GM21717 (cell line): ENCODE measurements around the gene AUNIP.

ENCODE experiments used
- ATAC-seq: cut with Tn5 transposase; IDR thresholded peaks from one replicate; pipeline ENCODE4 v1.9.1; 2021; ENCODE audit warnings: mild to moderate bottlenecking, moderate library complexity; ENCODE audit not compliant: unreplicated experiment

AUNIP gene

DNA sequence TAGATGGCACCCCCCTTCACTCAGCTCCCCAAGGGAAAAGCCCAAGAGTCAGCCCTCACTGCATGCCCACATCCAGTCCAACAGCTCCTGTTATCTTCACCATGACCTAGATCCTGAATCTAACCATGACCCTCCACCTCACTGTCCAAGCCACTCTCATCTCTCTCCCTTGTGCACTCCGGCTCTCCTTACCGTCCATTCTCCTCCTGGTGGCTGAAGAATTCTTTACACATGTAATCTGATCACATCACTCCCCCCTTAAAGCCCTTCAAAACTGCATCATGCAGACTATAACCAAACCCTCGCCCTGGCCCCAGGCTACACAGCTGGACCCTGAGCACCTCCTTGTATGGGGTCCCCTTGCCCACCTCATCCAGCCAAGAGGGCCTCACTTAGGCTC, 30.2 kb upstream of the AUNIP start:
- no peak for ATAC-seq

DNA sequence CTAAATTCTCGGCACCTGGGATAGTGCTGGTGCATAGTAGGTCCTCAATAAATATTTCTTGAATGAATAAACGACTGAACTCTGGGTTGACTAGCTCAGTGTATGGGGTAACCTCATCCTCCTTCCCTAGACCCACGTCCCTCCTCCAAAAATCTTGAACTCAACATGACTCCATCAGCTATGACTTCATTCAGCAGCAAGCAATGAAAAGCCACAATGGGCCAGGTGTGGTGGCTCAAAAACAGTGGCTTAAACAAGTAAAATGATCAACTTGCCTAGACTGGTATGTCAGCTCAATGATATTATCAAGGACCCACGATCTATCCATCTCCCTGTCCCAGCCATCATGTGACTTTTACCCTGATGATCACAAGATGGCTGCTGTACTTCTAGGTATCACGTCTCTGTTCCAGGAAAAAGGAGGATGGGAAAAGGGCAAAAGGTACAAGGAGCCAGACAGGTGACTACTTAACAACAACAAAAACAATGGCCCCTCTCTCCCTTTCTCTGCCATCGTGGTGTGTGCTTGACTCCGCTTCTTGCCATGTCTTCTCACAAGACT, 29.2 kb upstream of the AUNIP start:
- ATAC-seq = no peak

DNA sequence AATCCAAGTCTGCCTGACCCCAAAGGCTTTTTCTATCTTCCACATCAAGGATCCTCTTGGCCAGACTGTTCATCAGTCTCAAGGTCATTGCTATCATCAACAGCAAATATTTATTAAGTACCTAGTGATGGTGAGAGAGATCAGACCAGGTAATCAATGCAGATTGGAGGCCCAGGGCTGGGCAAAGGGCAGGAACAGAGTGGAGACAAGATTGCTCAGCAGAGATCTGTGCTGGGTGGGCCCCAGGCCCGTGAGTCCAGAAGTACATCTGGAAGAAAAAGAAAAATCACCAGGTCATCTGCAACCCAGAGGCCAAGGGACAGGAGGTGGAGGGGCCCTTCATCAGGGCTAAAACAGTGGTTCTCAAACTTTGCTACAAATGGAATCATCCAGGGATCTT, 26.3 kb upstream of the AUNIP start:
- no peak for ATAC-seq

DNA sequence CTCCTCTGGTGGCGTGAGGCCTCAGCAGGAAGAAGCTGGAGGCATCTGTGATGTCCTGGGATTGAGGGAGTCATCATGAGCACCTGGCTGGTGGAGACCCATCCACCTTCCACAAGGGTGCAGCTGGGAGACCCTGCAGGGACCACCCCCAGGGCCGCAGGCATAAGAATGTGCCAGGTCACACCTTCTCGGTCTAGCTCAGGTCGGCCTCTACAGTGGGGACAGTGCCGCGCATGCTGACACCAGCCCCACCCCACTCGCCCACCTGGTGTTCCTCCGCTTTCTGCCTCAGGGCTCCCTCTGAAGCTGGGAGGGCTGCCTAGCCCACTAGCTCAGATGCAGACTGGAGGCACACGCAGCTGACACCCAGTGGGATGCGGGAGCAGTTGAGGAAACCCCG, 22.0 kb upstream of the AUNIP start:
- ATAC-seq = no peak

DNA sequence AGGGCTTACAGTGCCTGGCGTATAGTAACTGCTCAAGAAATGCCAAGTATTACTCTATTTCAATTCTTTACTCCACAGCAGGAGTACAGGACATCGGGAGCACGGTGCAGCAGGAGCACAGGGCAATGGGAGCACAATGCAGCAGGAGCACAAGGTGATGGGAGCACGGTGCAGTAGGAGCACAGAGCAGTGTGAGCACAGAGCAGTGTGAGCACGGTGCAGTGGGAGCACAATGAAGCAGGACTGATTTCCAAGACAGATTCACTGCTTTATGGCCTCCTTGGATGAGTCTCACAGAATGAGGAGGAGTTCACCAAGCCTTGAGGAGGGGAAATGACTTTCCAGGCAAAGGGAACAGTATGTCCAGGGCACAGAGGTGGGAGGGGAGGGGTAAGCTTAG, 21.3 kb upstream of the AUNIP start:
- no peak for ATAC-seq

DNA sequence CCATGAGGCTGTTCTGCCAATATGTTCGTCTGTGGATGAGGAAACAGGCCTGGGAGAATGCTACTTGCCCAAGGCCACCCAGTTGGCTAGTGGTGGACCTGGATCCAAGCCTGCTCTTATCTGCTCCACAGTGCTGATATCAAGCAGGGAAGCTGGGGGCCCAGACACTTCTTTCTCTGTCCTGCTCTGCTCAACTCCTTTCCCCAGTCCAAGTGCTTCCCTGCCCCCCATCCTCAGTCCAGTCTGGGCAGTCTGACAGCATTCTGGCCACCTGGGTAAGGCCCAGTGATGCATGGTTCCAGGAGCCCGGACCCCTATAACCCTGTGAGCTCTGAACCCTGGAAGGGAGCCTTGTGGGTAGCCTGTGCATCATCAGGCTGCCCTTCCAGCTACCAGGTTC, 20.4 kb upstream of the AUNIP start:
- ATAC-seq = no peak

DNA sequence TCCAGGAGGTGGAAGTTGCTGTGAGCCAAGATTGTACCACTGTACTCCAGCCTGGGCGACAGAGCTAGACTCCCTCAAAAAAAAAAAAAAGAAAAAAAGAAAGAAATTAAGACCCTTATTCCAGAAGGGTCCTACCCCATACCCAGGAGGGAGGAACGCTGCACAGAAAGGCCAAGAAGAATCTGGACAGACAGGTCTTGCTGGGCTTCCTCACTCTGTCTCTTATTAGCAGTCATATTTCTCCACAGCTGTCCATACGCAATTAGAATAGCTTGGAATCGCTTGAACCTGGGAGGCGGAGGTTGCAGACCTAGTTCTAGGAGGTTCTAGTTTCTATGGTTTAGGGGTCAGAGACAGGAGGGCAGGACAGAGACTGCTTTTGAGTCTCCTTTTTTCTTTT, 19.4 kb upstream of the AUNIP start:
- no peak for ATAC-seq

DNA sequence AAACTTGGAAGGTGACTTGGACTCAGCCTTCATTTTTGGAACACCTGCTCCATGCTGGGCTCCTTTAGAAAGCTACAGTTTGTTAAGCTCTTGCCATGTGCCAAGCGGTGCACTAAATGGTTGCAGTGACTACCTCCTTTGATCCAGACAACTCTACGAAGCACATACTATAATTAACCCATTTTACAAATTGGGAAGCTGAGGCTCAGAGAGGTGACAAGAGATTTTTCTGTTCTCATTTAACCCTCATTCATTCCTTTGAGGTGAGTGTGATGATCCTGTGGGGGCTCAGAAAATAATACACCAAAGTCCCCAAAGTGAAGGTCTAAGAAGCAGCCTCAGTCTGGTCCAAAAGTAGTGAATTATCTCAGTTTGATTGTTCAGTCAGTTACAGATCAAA, 17.9 kb upstream of the AUNIP start:
- ATAC-seq = no peak

DNA sequence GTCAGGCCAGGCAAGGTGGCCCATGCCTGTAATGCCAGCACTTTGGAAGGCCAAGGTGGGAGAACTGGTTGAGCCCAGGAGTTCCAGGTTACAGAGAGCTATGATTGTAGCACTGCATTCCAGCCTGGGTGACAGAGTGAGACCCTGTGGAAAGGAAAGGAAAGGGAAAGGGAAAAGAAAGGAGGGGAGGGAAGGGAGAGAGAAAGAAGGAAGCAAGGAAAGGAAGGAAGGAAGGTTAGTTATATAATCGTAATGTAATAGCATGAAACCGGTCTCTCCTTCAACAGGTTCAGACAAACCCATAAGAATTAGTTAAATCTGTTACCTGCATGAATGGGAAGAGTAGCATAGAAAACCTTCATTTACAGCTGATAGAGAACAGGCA, 17.4 kb upstream of the AUNIP start:
- ATAC-seq = no peak

DNA sequence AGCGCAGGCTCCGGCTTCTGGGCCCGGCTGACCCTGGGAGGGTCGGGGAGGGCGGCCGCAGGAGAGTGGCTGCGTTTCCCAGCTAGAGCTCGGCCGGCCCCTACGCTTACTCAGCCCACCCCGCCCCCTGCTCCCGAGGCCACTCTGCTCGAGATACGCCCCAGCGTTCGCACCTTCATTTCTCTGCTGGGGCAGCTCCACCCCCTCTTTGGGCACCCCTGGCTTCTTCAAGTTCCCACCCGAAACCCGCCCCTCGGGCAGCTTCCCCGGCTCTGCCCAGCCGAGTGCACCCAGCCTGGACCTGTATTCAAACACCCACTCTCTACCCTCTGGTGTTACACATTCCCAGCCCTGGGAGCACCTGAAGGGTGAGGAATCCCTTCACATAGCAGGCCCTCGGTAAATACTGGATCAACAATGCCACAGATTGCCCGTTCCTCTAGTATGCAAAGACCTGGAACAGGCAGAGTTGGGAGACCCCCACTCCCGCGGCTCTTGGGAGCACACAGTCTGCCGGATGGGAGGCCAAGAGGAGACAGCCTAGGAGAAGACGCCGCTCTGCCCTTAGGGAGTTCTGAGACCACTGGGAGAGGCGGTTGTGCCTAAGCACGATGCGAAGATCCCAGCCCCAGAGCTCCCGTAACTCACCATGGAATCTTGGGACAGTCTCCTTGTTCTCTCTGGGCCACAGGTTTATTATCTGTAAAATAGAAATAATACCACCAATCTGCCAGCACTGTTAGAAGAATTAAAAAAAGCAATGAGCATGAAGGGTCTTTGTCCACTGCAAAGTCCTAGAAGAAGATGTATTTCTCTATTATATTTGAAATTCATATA, 16.8 kb upstream of the AUNIP start:
- ATAC-seq = no peak

DNA sequence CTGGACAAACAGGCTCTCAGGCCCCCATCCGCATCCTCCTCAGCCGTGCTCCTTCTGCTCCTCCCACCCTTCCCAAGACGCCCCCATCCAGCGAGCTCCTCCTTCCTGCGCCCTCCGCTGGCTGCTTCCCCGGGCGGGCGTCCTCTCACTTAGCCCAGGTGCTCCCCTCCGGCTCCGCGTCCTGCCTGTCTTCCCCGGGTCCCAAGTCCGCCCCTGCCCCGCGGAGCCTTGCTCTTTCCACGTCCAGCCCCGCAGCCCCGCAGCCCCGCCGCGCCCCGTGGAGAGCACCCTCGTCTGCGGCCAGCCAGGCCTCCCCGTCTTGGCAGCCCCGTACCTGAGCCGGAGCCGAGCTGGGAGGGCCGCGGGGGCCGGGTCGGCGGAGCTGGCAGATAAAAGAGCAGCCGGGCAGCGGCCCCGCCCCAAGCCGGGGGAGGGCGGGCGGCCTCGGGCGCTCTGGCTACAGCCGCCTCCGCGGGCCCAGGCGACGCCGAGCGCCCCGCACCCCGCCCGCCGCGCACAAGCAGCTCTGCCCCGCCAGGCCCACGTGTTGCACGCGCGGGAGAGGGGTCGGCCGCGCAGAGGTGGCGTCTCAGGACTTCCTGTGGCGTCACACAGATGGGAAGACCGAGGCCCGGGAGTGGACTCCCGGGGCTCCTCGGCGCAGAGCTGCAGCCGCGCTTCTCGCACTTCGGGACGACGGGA, 16.0 kb upstream of the AUNIP start, which contains the start of gene PAQR7:
Gene PAQR7 (minus strand): TSS at position 555 of the 702 bp plus-strand sequence. CDS start 11,869 bp downstream, outside the sequence.
- no peak for ATAC-seq

DNA sequence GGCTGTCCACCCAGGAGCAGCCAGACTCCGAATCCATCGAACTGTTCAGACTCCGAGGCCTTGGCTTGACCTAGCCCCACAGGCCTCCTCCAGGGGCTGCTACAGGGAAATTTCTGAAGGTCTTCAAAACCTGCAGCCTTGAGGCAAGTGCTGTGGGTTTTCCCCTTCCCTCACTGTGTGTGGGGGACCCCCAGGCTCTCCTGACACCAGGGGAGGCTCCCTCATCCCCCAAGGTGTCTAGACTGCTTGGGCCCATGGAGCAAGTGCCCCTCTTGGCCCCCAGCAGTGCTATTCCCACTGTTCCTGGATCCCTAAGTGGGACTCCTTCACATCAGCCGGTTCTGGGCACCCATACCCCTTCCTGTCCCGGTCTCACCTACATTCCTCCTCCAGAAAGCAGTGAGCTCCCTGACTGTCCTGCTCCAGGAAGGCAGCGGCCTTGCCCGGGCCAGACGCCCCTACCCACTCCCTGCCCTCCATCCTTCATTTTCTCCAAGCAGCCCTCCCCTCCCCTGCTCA, 15.4 kb upstream of the AUNIP start:
- no peak for ATAC-seq

DNA sequence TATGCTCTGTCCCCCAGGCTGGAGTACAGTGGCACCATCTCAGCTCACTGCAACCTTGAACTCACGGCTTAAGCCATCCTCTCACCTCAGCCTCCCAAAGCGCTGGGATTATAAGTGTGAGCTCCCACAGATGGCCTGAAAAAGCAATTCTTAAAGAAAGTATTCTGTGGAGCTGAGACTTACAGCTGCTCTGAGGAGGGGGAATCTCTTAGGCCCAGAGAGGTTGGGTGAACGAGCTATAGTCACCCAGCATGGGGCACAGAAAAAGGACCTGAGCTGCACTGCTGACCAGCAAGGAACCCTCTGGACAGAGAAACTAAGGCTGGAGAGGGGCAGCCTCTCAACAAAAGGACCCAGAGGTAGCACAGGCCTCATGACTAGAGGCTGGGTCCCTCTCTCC, 15.0 kb upstream of the AUNIP start:
- no peak for ATAC-seq

DNA sequence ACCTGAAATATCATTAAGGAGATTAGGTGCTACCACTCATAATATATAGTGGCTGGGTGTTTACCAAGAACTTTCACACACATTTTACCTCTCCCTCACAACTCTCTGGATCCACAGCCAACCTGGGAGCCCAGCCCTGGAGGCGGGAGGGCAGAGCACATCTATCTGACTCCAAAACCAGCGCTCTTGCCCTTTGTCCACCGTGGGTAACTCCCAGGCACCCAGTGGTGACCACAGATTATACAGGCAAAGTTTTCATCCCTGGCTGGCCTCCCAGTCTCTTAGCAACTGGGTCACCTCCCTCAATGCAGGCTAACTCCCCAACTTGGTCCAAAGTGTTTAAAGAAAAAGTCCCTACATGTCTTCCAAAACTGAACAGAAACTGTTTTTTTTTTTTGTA, 13.9 kb upstream of the AUNIP start:
- no peak for ATAC-seq

DNA sequence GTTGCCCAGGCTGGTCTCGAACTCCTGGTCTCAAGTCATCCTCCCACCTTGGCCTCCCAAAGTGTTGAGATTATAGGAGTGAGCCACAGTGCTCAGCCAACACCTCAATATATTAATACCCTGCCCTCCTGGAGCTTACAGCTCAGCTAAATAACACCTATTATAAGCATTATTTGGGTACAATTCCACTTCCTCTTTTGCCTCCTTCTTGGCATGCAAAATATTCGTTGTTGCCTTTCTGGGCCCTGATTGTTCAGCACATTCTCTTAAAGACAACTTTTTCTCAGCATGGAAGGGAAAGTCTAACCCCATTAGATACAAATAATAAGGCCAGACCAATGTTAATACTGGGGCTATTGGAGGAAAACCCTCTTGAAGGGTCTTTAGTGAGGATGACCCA, 13.5 kb upstream of the AUNIP start:
- ATAC-seq = no peak

DNA sequence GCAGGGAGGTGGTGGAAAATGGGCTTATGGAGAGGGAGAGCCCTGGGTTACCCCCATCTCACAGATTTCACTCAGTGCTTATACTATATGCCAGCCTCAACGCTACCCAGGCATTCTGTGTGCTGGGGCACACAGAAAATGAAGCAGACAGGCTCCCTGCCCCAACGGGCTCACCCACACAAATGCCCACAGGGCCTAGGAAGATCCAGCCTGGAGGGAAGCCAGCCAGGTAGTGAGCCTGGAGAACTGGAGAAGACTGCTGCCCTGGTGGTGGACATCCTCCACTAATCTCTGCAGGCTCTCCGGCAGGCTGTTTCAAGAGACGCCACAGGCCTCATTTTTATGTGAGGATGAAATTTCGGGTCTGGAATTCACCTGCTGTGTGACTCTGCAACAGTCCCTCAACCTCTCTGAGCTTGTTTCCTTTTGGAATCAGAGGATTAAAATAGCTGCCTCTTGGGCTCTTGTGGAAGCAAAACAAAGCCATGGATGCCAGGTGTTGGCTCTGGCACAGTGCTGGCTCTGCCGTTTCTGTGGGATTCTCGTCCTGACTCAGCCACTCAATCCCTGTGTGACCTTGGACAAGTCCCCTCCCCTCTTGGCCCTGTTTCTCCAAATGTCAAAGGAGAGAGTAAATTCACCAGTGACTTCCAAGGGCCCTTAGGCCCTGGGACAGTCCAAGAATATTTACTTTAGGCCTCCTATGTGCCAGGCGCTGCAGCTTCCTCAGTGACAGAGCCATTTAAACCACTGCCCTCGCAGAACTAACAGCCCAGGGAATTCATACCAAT, 12.6 kb upstream of the AUNIP start:
- ATAC-seq = no peak

DNA sequence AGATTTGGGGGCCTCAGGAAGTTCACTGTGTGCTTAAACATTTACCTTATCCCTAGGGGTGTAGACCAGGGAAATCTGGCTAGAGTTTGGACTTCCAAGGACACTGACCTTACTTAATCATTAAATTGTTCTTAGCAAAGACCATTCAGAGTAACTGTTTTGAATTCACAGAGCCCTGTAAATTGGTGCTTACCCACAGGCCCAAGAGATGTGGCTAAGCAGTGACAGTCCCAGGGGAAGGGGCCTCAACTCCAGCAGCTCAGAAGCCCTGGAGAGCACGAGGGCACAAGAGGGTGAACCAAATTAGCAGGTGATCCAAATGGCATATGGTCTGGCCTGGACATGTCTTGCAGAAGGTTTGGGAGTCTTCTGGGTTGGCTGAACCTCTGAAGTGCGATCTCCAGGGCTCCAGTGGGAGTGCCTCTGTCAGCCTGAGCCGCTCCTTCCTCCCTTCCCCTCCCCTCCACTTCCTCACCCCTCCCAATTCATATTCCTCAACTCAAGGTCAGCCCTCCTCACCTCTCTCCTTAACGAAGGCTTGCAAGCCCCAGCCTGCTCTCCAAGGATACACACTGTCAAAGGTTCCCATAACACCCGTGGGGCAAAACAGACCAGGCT, 11.9 kb upstream of the AUNIP start:
- no peak for ATAC-seq

DNA sequence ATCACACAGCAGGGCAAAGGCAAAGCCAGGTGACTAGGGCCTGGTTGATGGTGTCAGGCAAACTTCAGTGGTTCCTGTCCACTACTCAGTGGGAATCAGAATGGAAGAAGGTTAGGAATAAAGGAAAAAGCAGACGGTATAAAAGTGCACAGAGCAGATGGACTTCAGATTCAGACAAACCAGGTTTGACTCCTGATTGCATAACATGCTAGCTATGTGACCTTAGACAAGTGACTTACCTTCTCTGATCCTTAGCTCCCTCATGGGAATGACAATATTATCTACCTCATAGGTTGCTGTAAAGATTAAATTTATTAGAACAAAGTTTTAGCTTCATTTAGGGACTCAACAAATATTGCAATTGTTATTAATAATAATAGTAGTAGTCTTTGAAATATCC, 11.4 kb upstream of the AUNIP start:
- no peak for ATAC-seq

DNA sequence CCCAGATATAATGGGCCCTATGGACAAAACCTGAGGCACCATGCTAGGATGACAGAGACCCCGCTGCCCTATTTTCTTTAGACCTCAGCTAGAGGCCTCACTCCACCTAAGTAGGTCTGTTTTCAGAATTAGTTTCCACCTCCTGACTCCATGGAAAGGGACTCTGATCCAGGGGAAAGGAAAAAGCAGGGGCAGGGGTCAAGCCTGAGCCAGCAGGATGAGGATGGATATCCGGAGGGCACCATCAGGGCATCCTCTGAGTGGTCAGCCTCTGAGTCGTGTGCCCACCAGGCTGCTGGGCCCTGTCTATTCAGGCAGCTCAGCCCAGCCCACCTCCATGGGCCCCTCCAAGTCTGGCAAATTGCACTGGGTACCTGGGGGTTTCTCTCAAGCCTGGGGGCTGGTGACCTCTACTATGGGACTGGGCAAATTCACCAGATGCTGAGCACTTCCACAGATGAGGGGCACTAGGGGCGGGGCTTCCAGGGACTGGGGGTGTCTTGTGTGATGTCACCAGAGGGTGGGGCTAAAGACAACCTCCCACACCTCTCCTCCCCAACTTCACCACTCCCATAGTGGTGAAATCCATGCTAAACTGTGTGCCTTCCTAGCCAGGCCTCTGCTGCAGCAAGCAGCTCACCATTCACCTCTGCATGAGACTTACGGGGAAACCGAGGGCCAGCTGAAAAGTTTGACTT, 10.8 kb upstream of the AUNIP start:
- no peak for ATAC-seq
